HepG2 (cell line): ENCODE data around the gene ETFRF1. TPM values are rescaled to one million over a fixed set of nuclear protein-coding genes. Genes with fewer than 3 reads are reported as not detected.

Experiments
- CAMTA2 ChIP-seq: sonication (generic); formaldehyde crosslinking; IDR thresholded peaks from 2 replicates; pipeline ENCODE4 v1.4.0; 2020; ENCODE audit warnings: mild to moderate bottlenecking, missing genetic modification reagents, borderline replicate concordance
- CCDC6 ChIP-seq: sonication (generic); formaldehyde crosslinking; IDR thresholded peaks from 2 replicates; pipeline ENCODE4 v1.8.1; 2022; ENCODE audit warnings: mild to moderate bottlenecking, missing genetic modification reagents, moderate library complexity
- IRF9 ChIP-seq: sonication (generic); formaldehyde crosslinking; IDR thresholded peaks from 2 replicates; pipeline ENCODE4 v1.8.0; 2022; ENCODE audit warnings: missing genetic modification reagents, mild to moderate bottlenecking, borderline replicate concordance
- MLLT10 ChIP-seq: sonication (generic); formaldehyde crosslinking; IDR thresholded peaks from 2 replicates; pipeline ENCODE4 v1.4.0; 2020; ENCODE audit warnings: missing genetic modification reagents
- NFKB2 ChIP-seq: sonication (generic); formaldehyde crosslinking; IDR thresholded peaks from 2 replicates; pipeline ENCODE4 v1.4.0; 2020; ENCODE audit warnings: missing genetic modification reagents, borderline replicate concordance
- NR1H2 ChIP-seq: sonication (generic); formaldehyde crosslinking; IDR thresholded peaks from 2 replicates; pipeline ENCODE4 v1.8.1; 2022; ENCODE audit warnings: low read depth, missing genetic modification reagents, borderline replicate concordance
- RELA ChIP-seq: sonication (generic); formaldehyde crosslinking; IDR thresholded peaks from 2 replicates; pipeline ENCODE4 v1.4.0; 2020; ENCODE audit warnings: missing genetic modification reagents
- SP140L ChIP-seq: sonication (generic); formaldehyde crosslinking; IDR thresholded peaks from 2 replicates; pipeline ENCODE4 v1.4.0; 2020; ENCODE audit warnings: missing genetic modification reagents, borderline replicate concordance
- TAF1 ChIP-seq: sonication (generic); formaldehyde crosslinking; IDR thresholded peaks from 2 replicates; pipeline ENCODE4 v1.4.0; 2020; ENCODE audit warnings: missing genetic modification reagents
- ZNF772 ChIP-seq: sonication (generic); formaldehyde crosslinking; IDR thresholded peaks from 2 replicates; pipeline ENCODE4 v1.5.0; 2020; ENCODE audit warnings: mild to moderate bottlenecking, missing genetic modification reagents
- polyA plus RNA-seq, 8 experiments: library from polyadenylated mRNA; depleted of rRNA in 3 of 8; stranded (reverse) in 7 of 8; unstranded in 1 of 8; fragments of >200 nt; fragmentation: Illumina TruSeq in 4 of 8; extraction: Trizol in 4 of 8; gene quantifications; 2 replicates each; pipeline versions ENCODE4 v1.2.1 to v1.2.3, GENCODE V29; 2011 to 2016; ENCODE audit warnings: low read depth in 4 of 8, missing spikeins in 1 of 8, mixed read lengths in 1 of 8; ENCODE audit not compliant: insufficient read depth in 1 of 8
- total RNA-seq, 5 experiments: library from RNA; depleted of rRNA; stranded (reverse); fragments of >200 nt; fragmentation: Illumina TruSeq; extraction: Trizol; gene quantifications; 2 replicates each; pipeline ENCODE4 v1.2.3, GENCODE V29; 2016; ENCODE audit warnings: low read depth in 1 of 5
- TF ChIP-seq, protein P1 (sequence below): sonication (generic); formaldehyde crosslinking; IDR thresholded peaks from one replicate; pipeline ENCODE4 v1.5.1; 2020; ENCODE audit warnings: mild to moderate bottlenecking, missing genetic modification reagents; ENCODE audit errors: not compliant biosample characterization
- TF ChIP-seq, protein P2 (sequence below): sonication (generic); formaldehyde crosslinking; IDR thresholded peaks from 2 replicates; pipeline ENCODE4 v1.4.0; 2020; ENCODE audit warnings: missing genetic modification reagents
- TF ChIP-seq, protein P3 (sequence below): sonication (generic); formaldehyde crosslinking; IDR thresholded peaks from 2 replicates; pipeline ENCODE4 v1.4.0; 2020; ENCODE audit warnings: missing genetic modification reagents, low read depth, mild to moderate bottlenecking, borderline replicate concordance

Gene ETFRF1
- total and polyA plus RNA-seq, 2 of the 13 experiments (the other 11 are each of a cell fraction or from before 2014, with no cell fraction given): 6.8 to 7.0 TPM

DNA sequence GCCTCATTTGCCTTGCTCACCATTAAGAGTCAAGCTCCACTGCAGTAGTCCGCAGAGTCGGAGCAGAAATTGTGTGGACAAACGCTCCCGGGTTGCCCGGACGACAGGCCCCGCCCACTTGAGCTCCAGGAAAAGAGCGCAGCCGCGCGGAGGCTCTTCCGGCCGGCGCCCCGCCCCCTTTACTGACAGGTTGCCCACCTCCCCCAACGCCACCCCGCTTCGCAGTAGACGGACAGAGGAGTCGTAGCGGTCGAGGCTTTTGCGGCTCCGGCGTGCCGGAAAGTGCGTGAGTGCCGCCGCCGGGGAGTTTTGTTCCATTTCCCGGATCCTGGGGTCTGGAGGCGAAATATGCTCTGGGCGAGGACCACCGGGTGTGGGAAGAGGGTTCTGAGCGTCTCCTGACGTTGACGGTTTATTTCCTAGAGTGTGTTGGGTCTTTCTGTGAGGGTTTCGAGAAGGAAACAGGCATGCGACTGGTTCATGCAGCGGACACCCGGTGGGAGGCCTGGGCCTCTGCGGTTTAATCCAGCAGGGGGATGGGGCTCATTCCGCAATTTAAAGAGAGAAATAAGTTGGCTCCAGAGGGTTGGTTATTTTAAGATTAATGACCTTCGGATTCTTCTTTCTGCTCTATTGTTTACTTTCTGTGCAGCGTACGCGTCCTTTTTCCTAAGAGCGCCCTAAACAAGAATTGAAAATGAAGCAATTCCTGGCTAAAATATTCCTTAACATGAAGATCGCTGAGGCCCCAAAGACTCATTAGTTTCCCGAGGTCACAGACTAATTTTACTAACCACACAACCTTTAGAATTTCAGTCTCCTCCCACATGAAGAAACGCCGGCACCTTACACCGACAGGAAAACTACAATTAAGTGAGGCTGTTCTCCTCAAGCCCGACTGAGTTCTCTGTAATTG, at the start of gene ETFRF1, which contains the start of gene DNAI7 (continued):
- TF ChIP-seq, protein P1, sequence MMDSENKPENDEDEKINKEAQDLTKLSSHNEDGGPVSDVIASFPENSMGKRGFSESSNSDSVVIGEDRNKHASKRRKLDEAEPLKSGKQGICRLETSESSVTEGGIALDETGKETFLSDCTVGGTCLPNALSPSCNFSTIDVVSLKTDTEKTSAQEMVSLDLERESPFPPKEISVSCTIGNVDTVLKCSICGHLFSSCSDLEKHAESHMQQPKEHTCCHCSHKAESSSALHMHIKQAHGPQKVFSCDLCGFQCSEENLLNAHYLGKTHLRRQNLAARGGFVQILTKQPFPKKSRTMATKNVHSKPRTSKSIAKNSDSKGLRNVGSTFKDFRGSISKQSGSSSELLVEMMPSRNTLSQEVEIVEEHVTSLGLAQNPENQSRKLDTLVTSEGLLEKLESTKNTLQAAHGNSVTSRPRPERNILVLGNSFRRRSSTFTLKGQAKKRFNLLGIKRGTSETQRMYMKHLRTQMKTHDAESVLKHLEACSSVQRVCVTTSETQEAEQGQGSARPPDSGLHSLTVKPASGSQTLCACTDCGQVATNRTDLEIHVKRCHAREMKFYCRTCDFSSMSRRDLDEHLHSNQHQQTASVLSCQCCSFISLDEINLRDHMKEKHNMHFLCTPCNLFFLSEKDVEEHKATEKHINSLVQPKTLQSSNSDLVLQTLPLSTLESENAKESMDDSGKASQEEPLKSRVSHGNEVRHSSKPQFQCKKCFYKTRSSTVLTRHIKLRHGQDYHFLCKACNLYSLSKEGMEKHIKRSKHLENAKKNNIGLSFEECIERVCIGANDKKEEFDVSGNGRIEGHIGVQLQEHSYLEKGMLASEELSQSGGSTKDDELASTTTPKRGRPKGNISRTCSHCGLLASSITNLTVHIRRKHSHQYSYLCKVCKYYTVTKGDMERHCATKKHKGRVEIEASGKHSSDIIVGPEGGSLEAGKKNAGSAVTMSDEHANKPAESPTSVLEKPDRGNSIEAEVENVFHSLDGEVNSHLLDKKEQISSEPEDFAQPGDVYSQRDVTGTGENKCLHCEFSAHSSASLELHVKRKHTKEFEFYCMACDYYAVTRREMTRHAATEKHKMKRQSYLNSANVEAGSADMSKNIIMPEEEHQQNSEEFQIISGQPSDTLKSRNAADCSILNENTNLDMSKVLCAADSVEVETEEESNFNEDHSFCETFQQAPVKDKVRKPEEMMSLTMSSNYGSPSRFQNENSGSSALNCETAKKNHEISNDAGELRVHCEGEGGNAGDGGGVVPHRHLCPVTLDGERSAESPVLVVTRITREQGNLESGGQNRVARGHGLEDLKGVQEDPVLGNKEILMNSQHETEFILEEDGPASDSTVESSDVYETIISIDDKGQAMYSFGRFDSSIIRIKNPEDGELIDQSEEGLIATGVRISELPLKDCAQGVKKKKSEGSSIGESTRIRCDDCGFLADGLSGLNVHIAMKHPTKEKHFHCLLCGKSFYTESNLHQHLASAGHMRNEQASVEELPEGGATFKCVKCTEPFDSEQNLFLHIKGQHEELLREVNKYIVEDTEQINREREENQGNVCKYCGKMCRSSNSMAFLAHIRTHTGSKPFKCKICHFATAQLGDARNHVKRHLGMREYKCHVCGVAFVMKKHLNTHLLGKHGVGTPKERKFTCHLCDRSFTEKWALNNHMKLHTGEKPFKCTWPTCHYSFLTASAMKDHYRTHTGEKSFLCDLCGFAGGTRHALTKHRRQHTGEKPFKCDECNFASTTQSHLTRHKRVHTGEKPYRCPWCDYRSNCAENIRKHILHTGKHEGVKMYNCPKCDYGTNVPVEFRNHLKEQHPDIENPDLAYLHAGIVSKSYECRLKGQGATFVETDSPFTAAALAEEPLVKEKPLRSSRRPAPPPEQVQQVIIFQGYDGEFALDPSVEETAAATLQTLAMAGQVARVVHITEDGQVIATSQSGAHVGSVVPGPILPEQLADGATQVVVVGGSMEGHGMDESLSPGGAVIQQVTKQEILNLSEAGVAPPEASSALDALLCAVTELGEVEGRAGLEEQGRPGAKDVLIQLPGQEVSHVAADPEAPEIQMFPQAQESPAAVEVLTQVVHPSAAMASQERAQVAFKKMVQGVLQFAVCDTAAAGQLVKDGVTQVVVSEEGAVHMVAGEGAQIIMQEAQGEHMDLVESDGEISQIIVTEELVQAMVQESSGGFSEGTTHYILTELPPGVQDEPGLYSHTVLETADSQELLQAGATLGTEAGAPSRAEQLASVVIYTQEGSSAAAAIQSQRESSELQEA (CRISPR knock-in tag): no peak
- TF ChIP-seq TAF1 (CRISPR knock-in tag) (peak; percentile 83), RELA (no peak), NR1H2 (CRISPR knock-in tag) (no peak), SP140L (CRISPR knock-in tag) (no peak; the same call in 1 of the 2 replicates), NFKB2 (CRISPR knock-in tag) (peak; percentile 89; the same call in 1 of the 2 replicates), MLLT10 (no peak), CAMTA2 (CRISPR knock-in tag) (peak; percentile 77; the same call in 1 of the 2 replicates), CCDC6 (CRISPR knock-in tag) (no peak), IRF9 (CRISPR knock-in tag) (no peak), ZNF772 (peak; percentile 60; the same call in 1 of the 2 replicates)
- TF ChIP-seq, protein P2, sequence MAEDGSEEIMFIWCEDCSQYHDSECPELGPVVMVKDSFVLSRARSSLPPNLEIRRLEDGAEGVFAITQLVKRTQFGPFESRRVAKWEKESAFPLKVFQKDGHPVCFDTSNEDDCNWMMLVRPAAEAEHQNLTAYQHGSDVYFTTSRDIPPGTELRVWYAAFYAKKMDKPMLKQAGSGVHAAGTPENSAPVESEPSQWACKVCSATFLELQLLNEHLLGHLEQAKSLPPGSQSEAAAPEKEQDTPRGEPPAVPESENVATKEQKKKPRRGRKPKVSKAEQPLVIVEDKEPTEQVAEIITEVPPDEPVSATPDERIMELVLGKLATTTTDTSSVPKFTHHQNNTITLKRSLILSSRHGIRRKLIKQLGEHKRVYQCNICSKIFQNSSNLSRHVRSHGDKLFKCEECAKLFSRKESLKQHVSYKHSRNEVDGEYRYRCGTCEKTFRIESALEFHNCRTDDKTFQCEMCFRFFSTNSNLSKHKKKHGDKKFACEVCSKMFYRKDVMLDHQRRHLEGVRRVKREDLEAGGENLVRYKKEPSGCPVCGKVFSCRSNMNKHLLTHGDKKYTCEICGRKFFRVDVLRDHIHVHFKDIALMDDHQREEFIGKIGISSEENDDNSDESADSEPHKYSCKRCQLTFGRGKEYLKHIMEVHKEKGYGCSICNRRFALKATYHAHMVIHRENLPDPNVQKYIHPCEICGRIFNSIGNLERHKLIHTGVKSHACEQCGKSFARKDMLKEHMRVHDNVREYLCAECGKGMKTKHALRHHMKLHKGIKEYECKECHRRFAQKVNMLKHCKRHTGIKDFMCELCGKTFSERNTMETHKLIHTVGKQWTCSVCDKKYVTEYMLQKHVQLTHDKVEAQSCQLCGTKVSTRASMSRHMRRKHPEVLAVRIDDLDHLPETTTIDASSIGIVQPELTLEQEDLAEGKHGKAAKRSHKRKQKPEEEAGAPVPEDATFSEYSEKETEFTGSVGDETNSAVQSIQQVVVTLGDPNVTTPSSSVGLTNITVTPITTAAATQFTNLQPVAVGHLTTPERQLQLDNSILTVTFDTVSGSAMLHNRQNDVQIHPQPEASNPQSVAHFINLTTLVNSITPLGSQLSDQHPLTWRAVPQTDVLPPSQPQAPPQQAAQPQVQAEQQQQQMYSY (CRISPR knock-in tag): no peak
- TF ChIP-seq, protein P3, sequence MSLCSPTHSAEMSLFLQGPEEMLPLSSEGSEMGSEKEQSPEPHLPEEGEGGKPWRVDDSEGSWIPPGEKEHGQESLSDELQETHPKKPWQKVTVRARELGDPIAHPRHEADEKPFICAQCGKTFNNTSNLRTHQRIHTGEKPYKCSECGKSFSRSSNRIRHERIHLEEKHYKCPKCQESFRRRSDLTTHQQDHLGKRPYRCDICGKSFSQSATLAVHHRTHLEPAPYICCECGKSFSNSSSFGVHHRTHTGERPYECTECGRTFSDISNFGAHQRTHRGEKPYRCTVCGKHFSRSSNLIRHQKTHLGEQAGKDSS (CRISPR knock-in tag): no peak; the same call in 1 of the 2 replicates
